OCI-LY3 (cell line): ENCODE results near the gene ARSK.

Experiments used
- EZH2phosphoT487 ChIP-seq: fragments of 200-600 bp; shearing (Covaris generic); IDR thresholded peaks from 2 replicates; pipeline ENCODE4 v1.6.1; 2018; ENCODE audit warnings: antibody characterized with exemption, mixed run types, low read depth
- TF ChIP-seq, protein P1 (sequence below): fragments of 200-600, 300-600 bp; sonication (generic); IDR thresholded peaks from 2 replicates; pipeline ENCODE4 v1.5.1; 2014; ENCODE audit warnings: antibody characterized with exemption, low read length, low read depth

- TF ChIP-seq, protein P1, sequence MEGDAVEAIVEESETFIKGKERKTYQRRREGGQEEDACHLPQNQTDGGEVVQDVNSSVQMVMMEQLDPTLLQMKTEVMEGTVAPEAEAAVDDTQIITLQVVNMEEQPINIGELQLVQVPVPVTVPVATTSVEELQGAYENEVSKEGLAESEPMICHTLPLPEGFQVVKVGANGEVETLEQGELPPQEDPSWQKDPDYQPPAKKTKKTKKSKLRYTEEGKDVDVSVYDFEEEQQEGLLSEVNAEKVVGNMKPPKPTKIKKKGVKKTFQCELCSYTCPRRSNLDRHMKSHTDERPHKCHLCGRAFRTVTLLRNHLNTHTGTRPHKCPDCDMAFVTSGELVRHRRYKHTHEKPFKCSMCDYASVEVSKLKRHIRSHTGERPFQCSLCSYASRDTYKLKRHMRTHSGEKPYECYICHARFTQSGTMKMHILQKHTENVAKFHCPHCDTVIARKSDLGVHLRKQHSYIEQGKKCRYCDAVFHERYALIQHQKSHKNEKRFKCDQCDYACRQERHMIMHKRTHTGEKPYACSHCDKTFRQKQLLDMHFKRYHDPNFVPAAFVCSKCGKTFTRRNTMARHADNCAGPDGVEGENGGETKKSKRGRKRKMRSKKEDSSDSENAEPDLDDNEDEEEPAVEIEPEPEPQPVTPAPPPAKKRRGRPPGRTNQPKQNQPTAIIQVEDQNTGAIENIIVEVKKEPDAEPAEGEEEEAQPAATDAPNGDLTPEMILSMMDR = no peak
- TF ChIP-seq EZH2phosphoT487 = no peak
Observed at GRCh38 chr5:95641741-95642220, 86.9 kb downstream of the ARSK start.
